ENCODE results near the gene DPP6. TPM values are rescaled to one million over a fixed set of nuclear protein-coding genes. Genes with fewer than 3 reads are reported as not detected.
"Not testable (repeated sequence)": the region's sequence is repeated elsewhere in the genome, so short reads cannot be mapped to it uniquely, and the experiment has no call there.

Gene DPP6
- total and polyA plus RNA-seq, 4 experiments from 2014 or later: not detected

GRCh38 chr7:154934353-154934952 is 882.3 kb downstream of the DPP6 start:
- POLR2A ChIA-PET (ENCODE audit: partially characterized antibody); H3K27me3 ChIP-seq (ENCODE audit: insufficient read depth, low read length); CTCF ChIA-PET (ENCODE audit: partially characterized antibody); H3K27ac Mint-ChIP-seq; H3K27me3 Mint-ChIP-seq; H3K9me3 ChIP-seq (ENCODE audit: control insufficient read depth in 1 of 2, low read length in 2 of 2); DNase-seq; H3K4me3 Mint-ChIP-seq; H3K36me3 ChIP-seq (ENCODE audit: insufficient read depth, low read length); H3K4me3 ChIP-seq (ENCODE audit: low read length in 2 of 2); intact Hi-C loops (cut with micrococcal nuclease); H3K27ac ChIP-seq (ENCODE audit: low read depth, low read length): not testable (repeated sequence)
- H3K9me3 Mint-ChIP-seq: peaks cover 0 to 23% (median 8%) of the 10 kb centered on the region in 8 donors
- H3K4me1 ChIP-seq (ENCODE audit: insufficient read depth, low read length): peaks cover 16% of the 10 kb centered on the region
- H3K4me1 Mint-ChIP-seq: peaks cover 16 to 38% (median 27%) of the 10 kb centered on the region in 4 donors
- H3K36me3 Mint-ChIP-seq: peaks cover 23 to 35% of the 10 kb centered on the region in 2 donors

GRCh38 chr7:154937837-154938236 is 885.6 kb downstream of the DPP6 start:
- CTCF ChIA-PET (ENCODE audit: partially characterized antibody): interaction anchor here (1.0 to 1.3 kb wide), 4 partner anchors 11 to 24 kb away, joined by 3 to 5 read pairs (median 3); no protein-coding TSS in a partner anchor
- intact Hi-C loops (cut with micrococcal nuclease): no loop called here
- Mint-ChIP-seq H3K27ac (no peak overlapping the region), H3K9me3 (peaks cover 0 to 23% (median 8%) of the 10 kb centered on the region in 8 donors), H3K4me1 (peaks cover 5 to 13% (median 7%) of the 10 kb centered on the region in 4 donors), H3K27me3 (no peaks in the 10 kb centered on the region), H3K4me3 (no peak overlapping the region), H3K36me3 (peaks cover 25 to 33% of the 10 kb centered on the region in 2 donors)
- Histone ChIP-seq H3K4me3 (ENCODE audit: low read length in 2 of 2) (no peak overlapping the region), H3K27me3 (ENCODE audit: insufficient read depth, low read length) (no peaks in the 10 kb centered on the region), H3K4me1 (ENCODE audit: insufficient read depth, low read length) (no peaks in the 10 kb centered on the region), H3K36me3 (ENCODE audit: insufficient read depth, low read length) (no peaks in the 10 kb centered on the region), H3K9me3 (ENCODE audit: control insufficient read depth in 1 of 2, low read length in 2 of 2) (no peaks in the 10 kb centered on the region), H3K27ac (ENCODE audit: low read depth, low read length) (no peak overlapping the region)
- POLR2A ChIA-PET (ENCODE audit: partially characterized antibody): no interaction called here
- DNase-seq: no peak

- intact Hi-C loops (cut with micrococcal nuclease): no loop called here
- no peak overlapping the region for H3K27ac ChIP-seq (ENCODE audit: low read depth, low read length)
- POLR2A ChIA-PET (ENCODE audit: partially characterized antibody): no interaction called here
- Mint-ChIP-seq H3K9me3 (peaks cover 0 to 3% (median 0%) of the 10 kb centered on the region in 8 donors), H3K36me3 (peaks cover 30 to 37% of the 10 kb centered on the region in 2 donors), H3K4me1 (peaks cover 0 to 6% (median 3%) of the 10 kb centered on the region in 4 donors), H3K27ac (no peak overlapping the region), H3K27me3 (no peaks in the 10 kb centered on the region), H3K4me3 (no peak overlapping the region)
- H3K4me3 ChIP-seq (ENCODE audit: low read length in 2 of 2): no peak overlapping the region
- no peaks in the 10 kb centered on the region for H3K27me3 ChIP-seq (ENCODE audit: insufficient read depth, low read length)
- CTCF ChIA-PET (ENCODE audit: partially characterized antibody): interaction anchor here (1.0 to 2.6 kb wide), 3 partner anchors 11 to 15 kb away, joined by 4 to 16 read pairs (median 6); no protein-coding TSS in a partner anchor
- no peaks in the 10 kb centered on the region for H3K4me1 ChIP-seq (ENCODE audit: insufficient read depth, low read length)
- peaks cover 25% of the 10 kb centered on the region for H3K36me3 ChIP-seq (ENCODE audit: insufficient read depth, low read length)
- no peak for DNase-seq
- no peaks in the 10 kb centered on the region for H3K9me3 ChIP-seq (ENCODE audit: control insufficient read depth in 1 of 2, low read length in 2 of 2)
These were observed 890.5 kb downstream of the DPP6 start for GRCh38 chr7:154942691-154943090.

All from CD4-positive, alpha-beta memory T cell (primary cell).